ENCODE results near the gene RPL5.
A peak's percentile ranks its signal among the peaks of the same experiment; 100 is the strongest.

Gene RPL5

GRCh38 chr1:92817986-92818764, 13.7 kb upstream of the RPL5 start:
- TF ChIP-seq CTCF (IDR thresholded peaks at IDR 0.05; ENCODE audit: low read depth, low read length, missing control alignments): peak; percentile 76
- H3K4me3 ChIP-seq (ENCODE audit: low read depth, low read length): no peak overlapping the region
- DNase-seq (ENCODE audit: low read depth): no peak
- in situ Hi-C loops (cut with HindIII; ENCODE audit: low sequenced_read_pairs): no loop called here

- no peak for DNase-seq (ENCODE audit: low read depth)
- no peak overlapping the region for H3K4me3 ChIP-seq (ENCODE audit: low read depth, low read length)
- no peak for TF ChIP-seq CTCF (IDR thresholded peaks at IDR 0.05; ENCODE audit: low read depth, low read length, missing control alignments)
- in situ Hi-C loops (cut with HindIII; ENCODE audit: low sequenced_read_pairs): no loop called here
Observed at GRCh38 chr1:92820024-92820423, 11.8 kb upstream of the RPL5 start.

GRCh38 chr1:92820551-92820950, 11.3 kb upstream of the RPL5 start:
- DNase-seq (ENCODE audit: low read depth): no peak
- no peak for TF ChIP-seq CTCF (IDR thresholded peaks at IDR 0.05; ENCODE audit: low read depth, low read length, missing control alignments)
- in situ Hi-C loops (cut with HindIII; ENCODE audit: low sequenced_read_pairs): no loop called here
- H3K4me3 ChIP-seq (ENCODE audit: low read depth, low read length): no peak overlapping the region

- in situ Hi-C loops (cut with HindIII; ENCODE audit: low sequenced_read_pairs): no loop called here
- H3K4me3 ChIP-seq (ENCODE audit: low read depth, low read length): no peak overlapping the region
- DNase-seq (ENCODE audit: low read depth): no peak
- no peak for TF ChIP-seq CTCF (IDR thresholded peaks at IDR 0.05; ENCODE audit: low read depth, low read length, missing control alignments)
Observed at GRCh38 chr1:92822879-92823278, 9.0 kb upstream of the RPL5 start.

- no peak for TF ChIP-seq CTCF (IDR thresholded peaks at IDR 0.05; ENCODE audit: low read depth, low read length, missing control alignments)
Observed at GRCh38 chr1:92826792-92827191, 5.0 kb upstream of the RPL5 start.

GRCh38 chr1:92831368-92831761, 475 bp upstream of the RPL5 start:
- no peak for DNase-seq (ENCODE audit: low read depth)
- in situ Hi-C loops (cut with HindIII; ENCODE audit: low sequenced_read_pairs): no loop called here
- no peak for TF ChIP-seq CTCF (IDR thresholded peaks at IDR 0.05; ENCODE audit: low read depth, low read length, missing control alignments)
- H3K4me3 ChIP-seq (ENCODE audit: low read depth, low read length): no peak overlapping the region

More at GRCh38 chr1:92826792-92827191, 5.0 kb upstream of the RPL5 start:
- DNase-seq (ENCODE audit: low read depth): no peak
- in situ Hi-C loops (cut with HindIII; ENCODE audit: low sequenced_read_pairs): no loop called here
- H3K4me3 ChIP-seq (ENCODE audit: low read depth, low read length): no peak overlapping the region

All from astrocyte of the cerebellum (primary cell).